ENCODE data around the gene CEP78. TPM values are rescaled to one million over a fixed set of nuclear protein-coding genes. Genes with fewer than 3 reads are reported as not detected.
"Not testable (repeated sequence)": the region's sequence is repeated elsewhere in the genome, so short reads cannot be mapped to it uniquely, and the experiment has no call there.

The CEP78 gene
- total RNA-seq, 1 donor, result 22.9 TPM

GRCh38 chr9:78215706-78216105 lies 20.2 kb upstream of the CEP78 start:
- Histone ChIP-seq H3K4me1 (ENCODE audit: insufficient read depth, low read length) (peaks cover 23% of the 10 kb centered on the region), H3K27me3 (ENCODE audit: insufficient read depth, low read length) (no peaks in the 10 kb centered on the region), H3K4me3 (ENCODE audit: low read length) (no peak overlapping the region), H3K9me3 (ENCODE audit: low read depth, low read length) (no peaks in the 10 kb centered on the region)

GRCh38 chr9:78218890-78219289 lies 17.0 kb upstream of the CEP78 start:
- no peak overlapping the region for H3K4me3 ChIP-seq (ENCODE audit: low read length)

GRCh38 chr9:78221425-78221824 lies 14.4 kb upstream of the CEP78 start:
- no peak overlapping the region for H3K4me3 ChIP-seq (ENCODE audit: low read length)
- H3K4me1 ChIP-seq (ENCODE audit: insufficient read depth, low read length), result no peaks in the 10 kb centered on the region
- no peaks in the 10 kb centered on the region for H3K9me3 ChIP-seq (ENCODE audit: low read depth, low read length)

More at GRCh38 chr9:78218890-78219289, 17.0 kb upstream of the CEP78 start:
- H3K9me3 ChIP-seq (ENCODE audit: low read depth, low read length), result no peaks in the 10 kb centered on the region
- H3K27me3 ChIP-seq (ENCODE audit: insufficient read depth, low read length), result no peaks in the 10 kb centered on the region
- no peaks in the 10 kb centered on the region for H3K4me1 ChIP-seq (ENCODE audit: insufficient read depth, low read length)

GRCh38 chr9:78221841-78222240 lies 14.0 kb upstream of the CEP78 start:
- not testable (repeated sequence) for H3K9me3 ChIP-seq (ENCODE audit: low read depth, low read length); H3K4me1 ChIP-seq (ENCODE audit: insufficient read depth, low read length); H3K4me3 ChIP-seq (ENCODE audit: low read length); H3K27me3 ChIP-seq (ENCODE audit: insufficient read depth, low read length)

More at GRCh38 chr9:78221425-78221824, 14.4 kb upstream of the CEP78 start:
- H3K27me3 ChIP-seq (ENCODE audit: insufficient read depth, low read length), result no peaks in the 10 kb centered on the region

GRCh38 chr9:78230761-78231160 lies 5.1 kb upstream of the CEP78 start:
- H3K4me3 ChIP-seq (ENCODE audit: low read length), result no peak overlapping the region
- H3K4me1 ChIP-seq (ENCODE audit: insufficient read depth, low read length), result peaks cover 5% of the 10 kb centered on the region
- H3K9me3 ChIP-seq (ENCODE audit: low read depth, low read length), result no peaks in the 10 kb centered on the region
- no peaks in the 10 kb centered on the region for H3K27me3 ChIP-seq (ENCODE audit: insufficient read depth, low read length)

- H3K9me3 ChIP-seq (ENCODE audit: low read depth, low read length); H3K27me3 ChIP-seq (ENCODE audit: insufficient read depth, low read length); H3K4me3 ChIP-seq (ENCODE audit: low read length): not testable (repeated sequence)
- H3K4me1 ChIP-seq (ENCODE audit: insufficient read depth, low read length), result peaks cover 17% of the 10 kb centered on the region
Observed at GRCh38 chr9:78232471-78232870, 3.4 kb upstream of the CEP78 start.

GRCh38 chr9:78234810-78235209 lies 1.1 kb upstream of the CEP78 start:
- Histone ChIP-seq H3K27me3 (ENCODE audit: insufficient read depth, low read length) (no peaks in the 10 kb centered on the region), H3K9me3 (ENCODE audit: low read depth, low read length) (no peaks in the 10 kb centered on the region), H3K4me1 (ENCODE audit: insufficient read depth, low read length) (peaks cover 37% of the 10 kb centered on the region), H3K4me3 (ENCODE audit: low read length) (no peak overlapping the region)

GRCh38 chr9:78235256-78235761 lies 566 bp upstream of the CEP78 start:
- H3K4me1 ChIP-seq (ENCODE audit: insufficient read depth, low read length), result peaks cover 37% of the 10 kb centered on the region
- no peaks in the 10 kb centered on the region for H3K9me3 ChIP-seq (ENCODE audit: low read depth, low read length)
- no peaks in the 10 kb centered on the region for H3K27me3 ChIP-seq (ENCODE audit: insufficient read depth, low read length)
- H3K4me3 ChIP-seq (ENCODE audit: low read length), result peak overlapping the region; percentile 89

GRCh38 chr9:78236551-78236910 lies 656 bp downstream of the CEP78 start:
- no peaks in the 10 kb centered on the region for H3K27me3 ChIP-seq (ENCODE audit: insufficient read depth, low read length)
- H3K9me3 ChIP-seq (ENCODE audit: low read depth, low read length), result no peaks in the 10 kb centered on the region
- H3K4me1 ChIP-seq (ENCODE audit: insufficient read depth, low read length), result peaks cover 37% of the 10 kb centered on the region
- H3K4me3 ChIP-seq (ENCODE audit: low read length), result peak overlapping the region; percentile 89

- Histone ChIP-seq H3K27me3 (ENCODE audit: insufficient read depth, low read length) (no peaks in the 10 kb centered on the region), H3K4me3 (ENCODE audit: low read length) (no peak overlapping the region), H3K9me3 (ENCODE audit: low read depth, low read length) (no peaks in the 10 kb centered on the region), H3K4me1 (ENCODE audit: insufficient read depth, low read length) (peaks cover 37% of the 10 kb centered on the region)
Observed at GRCh38 chr9:78238046-78239038, 2.5 kb downstream of the CEP78 start.

- Histone ChIP-seq H3K4me1 (ENCODE audit: insufficient read depth, low read length) (peaks cover 37% of the 10 kb centered on the region), H3K27me3 (ENCODE audit: insufficient read depth, low read length) (no peaks in the 10 kb centered on the region), H3K9me3 (ENCODE audit: low read depth, low read length) (no peaks in the 10 kb centered on the region), H3K4me3 (ENCODE audit: low read length) (no peak overlapping the region)
Observed at GRCh38 chr9:78239506-78239905, 3.6 kb downstream of the CEP78 start.

GRCh38 chr9:78242041-78242440 lies 6.2 kb downstream of the CEP78 start:
- H3K4me3 ChIP-seq (ENCODE audit: low read length), result no peak overlapping the region
- no peaks in the 10 kb centered on the region for H3K27me3 ChIP-seq (ENCODE audit: insufficient read depth, low read length)

GRCh38 chr9:78243130-78243529 lies 7.3 kb downstream of the CEP78 start:
- H3K27me3 ChIP-seq (ENCODE audit: insufficient read depth, low read length), result no peaks in the 10 kb centered on the region
- peaks cover 16% of the 10 kb centered on the region for H3K4me1 ChIP-seq (ENCODE audit: insufficient read depth, low read length)
- H3K4me3 ChIP-seq (ENCODE audit: low read length), result no peak overlapping the region
- H3K9me3 ChIP-seq (ENCODE audit: low read depth, low read length), result no peaks in the 10 kb centered on the region

More at GRCh38 chr9:78242041-78242440, 6.2 kb downstream of the CEP78 start:
- Histone ChIP-seq H3K9me3 (ENCODE audit: low read depth, low read length) (no peaks in the 10 kb centered on the region), H3K4me1 (ENCODE audit: insufficient read depth, low read length) (peaks cover 25% of the 10 kb centered on the region)

- Histone ChIP-seq H3K4me1 (ENCODE audit: insufficient read depth, low read length) (no peaks in the 10 kb centered on the region), H3K4me3 (ENCODE audit: low read length) (no peak overlapping the region), H3K27me3 (ENCODE audit: insufficient read depth, low read length) (no peaks in the 10 kb centered on the region), H3K9me3 (ENCODE audit: low read depth, low read length) (no peaks in the 10 kb centered on the region)
Observed at GRCh38 chr9:78245401-78245800, 9.5 kb downstream of the CEP78 start.

GRCh38 chr9:78248635-78249034 lies 12.8 kb downstream of the CEP78 start:
- Histone ChIP-seq H3K4me1 (ENCODE audit: insufficient read depth, low read length) (no peaks in the 10 kb centered on the region), H3K4me3 (ENCODE audit: low read length) (no peak overlapping the region), H3K9me3 (ENCODE audit: low read depth, low read length) (no peaks in the 10 kb centered on the region), H3K27me3 (ENCODE audit: insufficient read depth, low read length) (no peaks in the 10 kb centered on the region)

- Histone ChIP-seq H3K4me1 (ENCODE audit: insufficient read depth, low read length) (no peaks in the 10 kb centered on the region), H3K9me3 (ENCODE audit: low read depth, low read length) (no peaks in the 10 kb centered on the region), H3K27me3 (ENCODE audit: insufficient read depth, low read length) (no peaks in the 10 kb centered on the region), H3K4me3 (ENCODE audit: low read length) (no peak overlapping the region)
Observed at GRCh38 chr9:78249542-78249941, 13.7 kb downstream of the CEP78 start.

Measured in mononuclear cell (primary cell).